NAMALWA (cell line): ENCODE results near the gene TBX15.
A peak's percentile ranks its signal among the peaks of the same experiment; 100 is the strongest.
"Not testable (repeated sequence)": the region's sequence is repeated elsewhere in the genome, so short reads cannot be mapped to it uniquely, and the experiment has no call there.

ENCODE experiments used
- DNase-seq: peaks from one replicate; pipeline ENCODE4 v3.0.0-alpha.2; 2015; ENCODE audit warnings: low spot score

The TBX15 gene

GRCh38 chr1:118958937-118959631 lies 29.1 kb downstream of the TBX15 start:
- DNase-seq = peak; percentile 34

GRCh38 chr1:118958140-118958539 lies 30.0 kb downstream of the TBX15 start:
- no peak for DNase-seq

- DNase-seq = not testable (repeated sequence)
Measured at GRCh38 chr1:118957579-118957978, 30.6 kb downstream of the TBX15 start.

GRCh38 chr1:118954301-118954905 lies 33.7 kb downstream of the TBX15 start:
- no peak for DNase-seq

GRCh38 chr1:118951270-118951936 lies 36.7 kb downstream of the TBX15 start:
- DNase-seq = no peak

- DNase-seq = no peak
Measured at GRCh38 chr1:118949315-118949714, 38.8 kb downstream of the TBX15 start.

GRCh38 chr1:118948846-118949245 lies 39.3 kb downstream of the TBX15 start:
- DNase-seq = no peak

GRCh38 chr1:118948351-118948750 lies 39.8 kb downstream of the TBX15 start:
- DNase-seq = no peak

GRCh38 chr1:118947790-118948189 lies 40.4 kb downstream of the TBX15 start:
- DNase-seq = no peak

GRCh38 chr1:118947003-118947765 lies 41.0 kb downstream of the TBX15 start:
- no peak for DNase-seq

GRCh38 chr1:118945489-118945888 lies 42.7 kb downstream of the TBX15 start:
- DNase-seq = no peak

GRCh38 chr1:118944546-118944945 lies 43.6 kb downstream of the TBX15 start:
- DNase-seq = no peak

- no peak for DNase-seq
Measured at GRCh38 chr1:118944133-118944532, 44.0 kb downstream of the TBX15 start.

GRCh38 chr1:118940957-118941356 lies 47.2 kb downstream of the TBX15 start:
- DNase-seq = no peak

- no peak for DNase-seq
Measured at GRCh38 chr1:118937413-118938072, 50.6 kb downstream of the TBX15 start.

- no peak for DNase-seq
Measured at GRCh38 chr1:118934706-118935105, 53.4 kb downstream of the TBX15 start.

- DNase-seq = no peak
Measured at GRCh38 chr1:118933051-118933781, 54.9 kb downstream of the TBX15 start.

- DNase-seq = no peak
Measured at GRCh38 chr1:118931876-118932275, 56.3 kb downstream of the TBX15 start.

GRCh38 chr1:118928739-118929554 lies 59.2 kb downstream of the TBX15 start:
- DNase-seq = peak; percentile 45

GRCh38 chr1:118927427-118928187 lies 60.5 kb downstream of the TBX15 start:
- no peak for DNase-seq
